Bronchial epithelial cell (primary cell): ENCODE data around the gene TENM4. TPM values are rescaled to one million over a fixed set of nuclear protein-coding genes. Genes with fewer than 3 reads are reported as not detected.
A peak's percentile ranks its signal among the peaks of the same experiment; 100 is the strongest.

Experiments used
- DNase-seq: peaks from one replicate; pipeline ENCODE4 v3.0.0-alpha.2; 2010; ENCODE audit warnings: low read depth
- FAIRE-seq: peaks from 2 replicates; lab custom pipeline; 2011; peaks lifted over from hg19 to GRCh38; lab: Jason Lieb, UNC
- H3K27me3 ChIP-seq: 2 replicates; pipeline ENCODE4 v1.5.1; 2011; ENCODE audit warnings: low read length; ENCODE audit not compliant: control insufficient read depth, insufficient read depth
- H3K36me3 ChIP-seq: 2 replicates; pipeline ENCODE4 v1.5.1; 2011; ENCODE audit warnings: low read length; ENCODE audit not compliant: control insufficient read depth, insufficient read depth
- H3K4me3 ChIP-seq: 2 replicates; pipeline ENCODE4 v1.5.1; 2011; ENCODE audit warnings: mild to moderate bottlenecking, low read depth, low read length, control low read depth
- total RNA-seq: library from RNA; depleted of rRNA; stranded (reverse); fragments of >200 nt; gene quantifications from 2 replicates; pipeline ENCODE4 v1.2.1, GENCODE V29; 2014
- TF ChIP-seq, protein P1 (sequence below): IDR thresholded peaks from 2 replicates; pipeline ENCODE4 v1.5.1; 2011; ENCODE audit warnings: mild to moderate bottlenecking, moderate library complexity, low read length, control low read depth, inconsistent platforms; ENCODE audit not compliant: insufficient read depth, severe bottlenecking

TENM4 gene
- total RNA-seq, 1 donor from 2014 or later = 6.1 TPM

DNA sequence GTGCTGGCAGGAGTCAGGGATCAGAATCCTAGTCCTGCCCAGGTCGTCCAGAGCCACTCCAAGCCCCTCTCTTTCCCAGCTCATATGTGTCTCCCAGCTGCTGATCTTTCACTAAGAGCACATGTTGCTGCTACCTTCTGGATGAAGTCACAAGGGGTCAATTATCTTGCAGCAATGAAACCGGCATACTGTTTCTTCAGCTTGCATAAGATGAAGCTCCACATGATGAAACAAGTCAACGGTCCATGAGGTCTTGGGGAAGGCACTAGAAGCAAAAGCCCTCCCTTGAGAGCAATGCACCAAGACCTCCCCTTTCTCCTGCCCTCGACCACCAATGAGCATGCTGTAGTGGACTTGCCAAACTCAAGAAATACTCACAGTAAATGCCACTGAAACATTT lies 148.9 kb downstream of the TENM4 start:
- Histone ChIP-seq H3K36me3 (no peaks in the 10 kb centered on the region), H3K4me3 (no peak overlapping the region), H3K27me3 (no peaks in the 10 kb centered on the region)
- no peak for DNase-seq
- no peak for FAIRE-seq
- TF ChIP-seq, protein P1, sequence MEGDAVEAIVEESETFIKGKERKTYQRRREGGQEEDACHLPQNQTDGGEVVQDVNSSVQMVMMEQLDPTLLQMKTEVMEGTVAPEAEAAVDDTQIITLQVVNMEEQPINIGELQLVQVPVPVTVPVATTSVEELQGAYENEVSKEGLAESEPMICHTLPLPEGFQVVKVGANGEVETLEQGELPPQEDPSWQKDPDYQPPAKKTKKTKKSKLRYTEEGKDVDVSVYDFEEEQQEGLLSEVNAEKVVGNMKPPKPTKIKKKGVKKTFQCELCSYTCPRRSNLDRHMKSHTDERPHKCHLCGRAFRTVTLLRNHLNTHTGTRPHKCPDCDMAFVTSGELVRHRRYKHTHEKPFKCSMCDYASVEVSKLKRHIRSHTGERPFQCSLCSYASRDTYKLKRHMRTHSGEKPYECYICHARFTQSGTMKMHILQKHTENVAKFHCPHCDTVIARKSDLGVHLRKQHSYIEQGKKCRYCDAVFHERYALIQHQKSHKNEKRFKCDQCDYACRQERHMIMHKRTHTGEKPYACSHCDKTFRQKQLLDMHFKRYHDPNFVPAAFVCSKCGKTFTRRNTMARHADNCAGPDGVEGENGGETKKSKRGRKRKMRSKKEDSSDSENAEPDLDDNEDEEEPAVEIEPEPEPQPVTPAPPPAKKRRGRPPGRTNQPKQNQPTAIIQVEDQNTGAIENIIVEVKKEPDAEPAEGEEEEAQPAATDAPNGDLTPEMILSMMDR = no peak

- Histone ChIP-seq H3K27me3 (no peaks in the 10 kb centered on the region), H3K4me3 (no peak overlapping the region), H3K36me3 (no peaks in the 10 kb centered on the region)
- TF ChIP-seq, protein P1 = no peak
- DNase-seq = no peak
- no peak for FAIRE-seq
These were observed 150.1 kb downstream of the TENM4 start for GRCh38 chr11:79290761-79291160.

GRCh38 chr11:79287952-79288351 lies 152.9 kb downstream of the TENM4 start:
- FAIRE-seq = no peak
- Histone ChIP-seq H3K4me3 (no peak overlapping the region), H3K36me3 (no peaks in the 10 kb centered on the region), H3K27me3 (no peaks in the 10 kb centered on the region)
- DNase-seq = no peak
- TF ChIP-seq, protein P1 = no peak

DNA sequence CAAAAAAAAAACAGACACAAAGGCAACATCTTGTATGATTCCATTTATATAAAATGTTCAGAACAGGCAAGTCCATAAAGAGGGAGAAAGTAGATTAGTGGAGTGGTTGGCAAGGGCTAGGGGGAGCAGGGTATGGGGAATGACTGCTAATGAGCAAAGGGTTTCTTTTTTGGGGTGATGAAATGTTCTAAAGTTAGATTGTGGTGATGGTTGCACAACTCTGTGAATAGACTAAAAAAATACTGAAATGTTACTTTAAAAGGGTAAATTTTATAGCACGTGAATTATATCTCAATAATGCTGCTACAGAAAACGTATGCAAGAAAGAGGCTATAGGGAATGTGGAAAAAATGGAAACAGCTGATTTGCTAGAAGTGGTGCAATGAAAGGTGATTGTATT lies 155.1 kb downstream of the TENM4 start:
- DNase-seq (no peak), FAIRE-seq (no peak)
- TF ChIP-seq, protein P1 = no peak
- Histone ChIP-seq H3K27me3 (no peaks in the 10 kb centered on the region), H3K36me3 (no peaks in the 10 kb centered on the region), H3K4me3 (no peak overlapping the region)

GRCh38 chr11:79276736-79277325 lies 164.0 kb downstream of the TENM4 start:
- FAIRE-seq (peak; percentile 32), DNase-seq (no peak)
- H3K27me3 ChIP-seq = no peaks in the 10 kb centered on the region
- H3K36me3 ChIP-seq = no peaks in the 10 kb centered on the region
- TF ChIP-seq, protein P1 = no peak
- H3K4me3 ChIP-seq = no peak overlapping the region

GRCh38 chr11:79274636-79275331 lies 166.0 kb downstream of the TENM4 start:
- Histone ChIP-seq H3K36me3 (no peaks in the 10 kb centered on the region), H3K4me3 (no peak overlapping the region), H3K27me3 (no peaks in the 10 kb centered on the region)
- TF ChIP-seq, protein P1 = no peak
- FAIRE-seq = no peak
- DNase-seq = no peak
